OCI-M2 (cell line): ENCODE data around the gene LIPC.

ENCODE experiments used
- DNase-seq: peaks from one replicate; lab custom pipeline; 2025; ENCODE audit not compliant: unreplicated experiment; lab: John Stamatoyannopoulos, UW

Gene LIPC

DNA sequence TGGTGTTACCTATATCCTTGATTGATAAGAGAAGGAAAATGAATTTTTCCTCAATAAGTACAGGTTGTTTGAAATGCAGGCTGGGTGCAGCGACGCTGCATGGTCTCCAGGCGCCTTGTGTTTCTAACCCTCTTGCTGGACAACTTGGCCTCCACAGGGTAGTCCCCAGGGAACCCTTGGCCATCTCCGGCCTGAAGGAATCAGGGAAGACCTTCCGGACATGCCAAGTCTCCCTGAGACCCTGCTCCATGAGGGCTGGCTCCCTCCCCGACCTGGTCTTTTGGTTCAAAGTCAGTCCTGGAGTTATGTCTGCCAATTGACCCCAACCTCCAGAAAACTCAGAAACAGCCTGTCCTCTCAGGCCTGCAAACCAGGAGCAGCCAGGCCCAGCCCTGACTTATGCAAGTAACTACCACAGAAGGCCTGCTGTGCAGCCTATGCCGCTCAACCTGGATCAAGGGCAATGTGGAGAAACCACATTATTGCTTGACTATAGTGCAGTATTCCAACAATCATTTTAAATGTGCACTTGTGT is 98.3 kb downstream of the LIPC start:
- DNase-seq = no peak

DNA sequence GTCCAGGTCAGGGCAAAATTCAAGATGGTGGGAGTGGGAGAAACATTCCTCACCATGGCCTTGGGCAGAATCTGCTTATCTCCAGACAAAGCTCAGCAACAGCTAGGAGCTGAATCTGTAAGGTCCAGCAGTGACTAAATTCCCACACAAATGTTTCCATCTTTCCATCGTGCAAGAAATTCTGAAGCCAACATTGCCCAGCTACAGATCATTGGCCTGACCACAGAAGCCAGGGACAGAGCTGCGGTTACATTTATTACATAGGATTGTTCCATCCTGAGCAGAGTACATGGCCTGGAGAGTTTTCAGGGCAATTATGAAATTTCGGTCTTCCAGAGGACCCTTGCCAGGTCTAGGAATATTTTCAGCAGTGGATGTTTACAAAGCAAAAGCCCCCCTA is 100.3 kb downstream of the LIPC start:
- no peak for DNase-seq

DNA sequence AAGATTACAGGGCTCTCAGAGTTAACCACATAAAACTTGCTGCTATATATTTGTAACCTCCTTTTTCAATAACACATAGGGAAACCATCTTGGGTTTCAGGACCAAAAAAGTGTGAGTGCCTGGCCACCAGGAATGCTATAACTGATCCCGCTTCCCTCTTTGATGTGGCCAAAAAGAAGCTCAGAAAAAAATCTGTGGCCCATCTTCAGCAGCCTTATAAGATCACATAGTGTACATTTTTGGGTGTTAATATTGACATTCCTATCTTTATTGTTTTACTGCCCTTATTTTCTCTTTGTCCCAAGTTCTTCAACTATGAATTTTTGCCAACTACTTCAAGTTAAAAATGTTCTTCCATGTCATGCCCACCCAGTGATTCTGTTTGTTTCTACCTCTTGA is 102.8 kb downstream of the LIPC start:
- DNase-seq = no peak

DNA sequence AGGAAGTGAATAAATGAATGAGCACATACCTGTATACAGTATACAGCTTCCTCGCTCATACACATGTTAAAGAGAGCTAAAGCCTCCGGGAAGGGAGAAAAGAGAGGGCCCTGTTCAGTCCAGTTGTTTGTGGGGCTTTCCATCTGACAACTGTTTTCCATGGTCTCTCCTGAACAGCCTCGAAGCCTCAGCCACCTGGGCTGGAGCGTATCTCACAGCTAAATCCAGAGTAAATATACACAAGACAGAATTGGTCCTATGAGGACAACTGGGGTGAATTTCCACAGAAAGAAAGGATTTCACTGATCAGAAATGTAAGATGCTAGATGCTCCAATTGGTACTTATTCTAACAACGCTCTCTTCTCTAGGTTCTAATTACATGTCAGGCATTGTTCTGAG is 103.5 kb downstream of the LIPC start:
- DNase-seq = no peak

DNA sequence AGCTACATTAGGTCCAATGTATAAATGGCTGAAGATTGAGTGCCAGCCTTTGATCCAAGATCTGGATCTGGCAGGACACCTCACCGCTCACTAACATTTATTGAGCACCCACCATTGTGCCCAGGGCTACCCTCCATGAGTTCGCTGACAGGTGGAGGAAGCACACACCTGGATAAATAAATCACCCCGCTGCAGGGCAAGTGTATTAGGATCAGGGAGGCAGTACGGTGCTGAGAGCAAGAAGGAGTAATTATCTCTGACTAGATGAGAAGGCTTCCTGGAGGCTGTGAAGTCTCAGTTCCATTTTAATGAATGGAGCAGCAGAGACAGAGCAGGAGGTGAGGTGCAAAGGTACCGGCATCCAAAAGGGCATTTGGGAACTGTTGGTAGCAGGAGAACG is 104.1 kb downstream of the LIPC start:
- no peak for DNase-seq

GRCh38 chr15:58536414-58536813 is 104.6 kb downstream of the LIPC start:
- DNase-seq = no peak

DNA sequence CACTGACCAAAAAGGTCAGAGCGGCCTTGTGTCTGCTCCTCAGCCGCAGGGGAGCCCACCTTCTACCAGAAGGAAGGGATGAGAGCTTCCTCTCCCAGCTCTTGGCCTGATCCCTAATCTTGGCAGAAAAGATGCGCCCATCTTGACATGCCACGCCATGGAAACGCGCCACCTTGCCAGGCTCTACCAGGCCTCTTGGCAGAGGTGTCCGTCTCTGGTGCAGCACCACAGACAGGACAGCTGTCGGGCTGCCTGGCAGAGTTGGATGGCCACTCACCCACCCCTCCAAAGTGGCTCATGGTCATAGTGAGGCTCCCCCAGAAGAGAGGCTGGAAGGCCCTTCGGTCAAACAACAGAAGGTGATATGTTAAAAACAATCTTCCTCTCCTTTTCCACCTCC is 105.2 kb downstream of the LIPC start:
- DNase-seq = no peak

DNA sequence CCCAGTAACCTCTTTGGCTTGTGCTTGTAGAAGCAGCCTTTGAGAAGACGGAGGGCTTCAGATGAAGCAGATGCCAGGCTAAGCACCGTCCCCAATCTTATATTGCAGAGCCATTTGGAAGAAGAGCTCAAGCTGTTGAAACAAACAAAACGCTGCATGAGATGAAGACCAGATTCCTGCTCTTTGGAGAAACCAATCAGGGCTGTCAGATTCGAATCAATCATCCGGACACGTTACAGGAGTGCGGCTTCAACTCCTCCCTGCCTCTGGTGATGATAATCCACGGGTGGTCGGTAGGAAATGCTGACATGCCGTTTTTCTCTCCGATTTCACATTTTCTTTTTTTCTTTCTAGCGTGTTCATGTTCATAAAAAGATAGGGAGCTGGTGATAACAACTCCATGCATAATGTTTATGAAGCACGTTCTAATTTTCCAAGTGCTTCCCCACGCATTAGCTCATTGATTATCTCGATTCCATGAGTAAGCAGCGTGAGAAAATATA is 106.5 kb downstream of the LIPC start:
- DNase-seq = no peak

DNA sequence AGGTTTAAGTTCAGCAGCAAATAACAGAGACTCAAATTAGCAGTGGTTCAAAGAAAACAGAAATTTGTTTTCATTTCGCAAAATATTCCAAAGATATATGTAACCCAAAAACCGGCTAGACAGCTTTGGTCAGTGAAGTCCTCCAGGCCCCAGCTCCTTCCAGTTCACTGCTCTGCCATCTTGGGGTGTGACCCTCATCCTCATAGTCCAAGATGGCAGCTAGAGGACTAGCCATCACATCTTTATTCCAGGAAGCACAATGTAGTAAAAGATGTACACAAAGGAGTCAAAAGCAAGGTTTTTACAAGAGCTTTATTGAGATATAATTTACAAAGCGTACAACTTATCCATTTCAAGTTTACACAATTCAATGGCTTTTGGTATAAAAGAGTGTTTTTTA is 107.1 kb downstream of the LIPC start:
- no peak for DNase-seq

- DNase-seq = no peak
These were observed 107.8 kb downstream of the LIPC start for GRCh38 chr15:58539548-58539947.

GRCh38 chr15:58541410-58542087 is 109.8 kb downstream of the LIPC start:
- DNase-seq = no peak

- no peak for DNase-seq
These were observed 112.0 kb downstream of the LIPC start for GRCh38 chr15:58543664-58544335.

DNA sequence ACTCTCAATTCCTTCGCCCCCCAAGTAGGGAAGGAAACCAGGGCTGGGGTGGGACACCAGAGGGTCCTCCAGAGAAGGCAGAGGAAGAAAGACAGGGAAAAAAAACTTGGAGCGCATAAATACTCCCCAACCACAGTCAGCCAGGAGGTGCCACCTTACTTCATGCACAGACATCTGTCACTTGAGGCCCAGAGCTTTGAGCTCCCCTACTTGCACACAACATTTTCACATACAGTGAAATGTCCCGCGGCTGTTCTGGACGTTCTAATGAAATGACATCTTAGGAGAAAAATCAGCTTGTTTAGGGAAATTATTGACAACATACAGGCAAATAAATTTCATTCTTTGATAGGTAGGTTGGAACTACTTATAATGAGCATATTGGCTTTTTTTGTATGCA is 113.0 kb downstream of the LIPC start:
- no peak for DNase-seq

- DNase-seq = no peak
These were observed 113.7 kb downstream of the LIPC start for GRCh38 chr15:58545307-58546065.

- DNase-seq = no peak
These were observed 114.3 kb downstream of the LIPC start for GRCh38 chr15:58546066-58546591.

- DNase-seq = no peak
These were observed 115.1 kb downstream of the LIPC start for GRCh38 chr15:58546635-58547627.

DNA sequence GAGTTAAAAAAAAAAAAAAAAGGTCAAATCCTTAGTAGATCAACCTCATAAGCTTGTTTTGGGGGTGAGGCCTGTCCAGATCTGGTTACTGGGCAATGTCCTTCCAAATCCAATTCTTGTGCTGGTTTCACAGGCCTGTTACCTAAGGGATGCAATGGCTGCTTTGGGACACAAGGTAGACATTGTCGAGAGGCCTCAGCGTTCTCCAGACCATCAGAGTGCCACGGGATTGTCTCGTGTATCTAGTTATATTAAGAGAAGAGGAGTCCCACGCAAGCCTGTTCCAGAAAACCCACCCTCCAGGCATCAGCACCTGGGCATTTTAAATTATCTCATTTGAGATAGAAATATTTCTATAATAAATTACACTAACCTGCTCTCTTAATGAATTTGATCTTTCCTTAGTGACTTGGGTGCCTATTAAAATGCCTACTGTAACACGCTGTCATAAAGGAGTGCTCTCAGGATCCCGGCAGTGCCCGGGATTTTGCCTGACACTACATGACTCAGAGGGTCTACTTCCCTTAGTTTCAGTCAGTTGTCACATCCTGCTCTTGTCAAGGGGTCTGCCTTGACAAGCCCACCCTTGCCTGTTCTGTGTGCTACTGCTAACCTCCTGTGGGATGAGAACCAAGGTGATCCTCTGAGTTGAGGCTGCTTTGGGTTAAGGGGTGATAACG is 116.0 kb downstream of the LIPC start:
- no peak for DNase-seq

GRCh38 chr15:58548308-58549012 is 116.7 kb downstream of the LIPC start:
- DNase-seq = no peak
